Bronchial epithelial cell (primary cell): Measurements from ENCODE around the gene CASD1. TPM values are rescaled to one million over a fixed set of nuclear protein-coding genes. Genes with fewer than 3 reads are reported as not detected.
A peak's percentile ranks its signal among the peaks of the same experiment; 100 is the strongest.

Experiments
- DNase-seq: peaks from one replicate; pipeline ENCODE4 v3.0.0-alpha.2; 2010; ENCODE audit warnings: low read depth
- FAIRE-seq: peaks from 2 replicates; lab custom pipeline; 2011; peaks lifted over from hg19 to GRCh38; lab: Jason Lieb, UNC
- H3K27me3 ChIP-seq: 2 replicates; pipeline ENCODE4 v1.5.1; 2011; ENCODE audit warnings: low read length; ENCODE audit not compliant: control insufficient read depth, insufficient read depth
- H3K36me3 ChIP-seq: 2 replicates; pipeline ENCODE4 v1.5.1; 2011; ENCODE audit warnings: low read length; ENCODE audit not compliant: control insufficient read depth, insufficient read depth
- H3K4me3 ChIP-seq: 2 replicates; pipeline ENCODE4 v1.5.1; 2011; ENCODE audit warnings: mild to moderate bottlenecking, low read depth, low read length, control low read depth
- total RNA-seq: library from RNA; depleted of rRNA; stranded (reverse); fragments of >200 nt; gene quantifications from 2 replicates; pipeline ENCODE4 v1.2.1, GENCODE V29; 2014
- TF ChIP-seq, protein P1 (sequence below): IDR thresholded peaks from 2 replicates; pipeline ENCODE4 v1.5.1; 2011; ENCODE audit warnings: mild to moderate bottlenecking, moderate library complexity, low read length, control low read depth, inconsistent platforms; ENCODE audit not compliant: insufficient read depth, severe bottlenecking

The CASD1 gene
- total RNA-seq, 1 donor from 2014 or later: 8.7 TPM

DNA sequence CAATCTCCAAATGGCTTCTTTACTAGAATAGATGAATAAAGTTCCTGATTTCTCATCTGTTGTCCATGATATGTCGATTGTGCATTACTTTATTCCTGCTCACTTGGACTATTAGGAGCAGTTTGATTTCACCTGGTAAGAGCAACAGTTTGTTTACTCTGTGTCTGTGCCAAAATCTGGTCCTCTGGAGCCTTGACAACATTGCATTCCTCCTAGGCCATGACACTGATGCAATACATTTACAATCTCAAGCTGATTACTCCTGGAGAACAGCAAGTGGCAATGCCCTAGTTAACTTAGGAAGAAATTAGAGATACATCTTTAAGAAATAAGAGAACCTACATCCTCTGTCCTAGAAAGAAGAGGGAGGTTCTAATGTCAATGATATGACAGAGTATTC lies 74.5 kb downstream of the CASD1 start:
- Histone ChIP-seq H3K27me3 (no peaks in the 10 kb centered on the region), H3K36me3 (no peaks in the 10 kb centered on the region), H3K4me3 (no peak overlapping the region)
- DNase-seq: peak; percentile 20
- TF ChIP-seq, protein P1, sequence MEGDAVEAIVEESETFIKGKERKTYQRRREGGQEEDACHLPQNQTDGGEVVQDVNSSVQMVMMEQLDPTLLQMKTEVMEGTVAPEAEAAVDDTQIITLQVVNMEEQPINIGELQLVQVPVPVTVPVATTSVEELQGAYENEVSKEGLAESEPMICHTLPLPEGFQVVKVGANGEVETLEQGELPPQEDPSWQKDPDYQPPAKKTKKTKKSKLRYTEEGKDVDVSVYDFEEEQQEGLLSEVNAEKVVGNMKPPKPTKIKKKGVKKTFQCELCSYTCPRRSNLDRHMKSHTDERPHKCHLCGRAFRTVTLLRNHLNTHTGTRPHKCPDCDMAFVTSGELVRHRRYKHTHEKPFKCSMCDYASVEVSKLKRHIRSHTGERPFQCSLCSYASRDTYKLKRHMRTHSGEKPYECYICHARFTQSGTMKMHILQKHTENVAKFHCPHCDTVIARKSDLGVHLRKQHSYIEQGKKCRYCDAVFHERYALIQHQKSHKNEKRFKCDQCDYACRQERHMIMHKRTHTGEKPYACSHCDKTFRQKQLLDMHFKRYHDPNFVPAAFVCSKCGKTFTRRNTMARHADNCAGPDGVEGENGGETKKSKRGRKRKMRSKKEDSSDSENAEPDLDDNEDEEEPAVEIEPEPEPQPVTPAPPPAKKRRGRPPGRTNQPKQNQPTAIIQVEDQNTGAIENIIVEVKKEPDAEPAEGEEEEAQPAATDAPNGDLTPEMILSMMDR: no peak
- FAIRE-seq: no peak

DNA sequence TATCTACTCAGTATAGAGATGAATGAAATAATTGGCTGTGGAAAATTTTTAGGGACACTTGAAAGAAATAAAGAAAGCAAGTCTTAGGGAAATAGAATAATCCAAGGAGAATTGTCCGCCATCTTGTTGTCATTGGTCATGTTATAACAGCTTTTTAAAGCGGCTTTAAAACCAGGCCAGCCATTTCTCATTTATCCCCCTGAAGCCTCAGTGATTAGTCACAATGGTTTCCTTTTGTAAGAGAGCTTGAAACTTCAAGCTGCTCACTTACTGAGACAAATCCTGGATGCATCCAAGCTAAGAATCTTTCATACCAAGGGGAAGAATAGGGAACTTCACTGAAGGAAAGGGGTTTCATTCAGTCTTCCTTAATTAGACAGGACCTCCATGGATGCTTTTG lies 78.5 kb downstream of the CASD1 start:
- FAIRE-seq: no peak
- no peaks in the 10 kb centered on the region for H3K27me3 ChIP-seq

DNA sequence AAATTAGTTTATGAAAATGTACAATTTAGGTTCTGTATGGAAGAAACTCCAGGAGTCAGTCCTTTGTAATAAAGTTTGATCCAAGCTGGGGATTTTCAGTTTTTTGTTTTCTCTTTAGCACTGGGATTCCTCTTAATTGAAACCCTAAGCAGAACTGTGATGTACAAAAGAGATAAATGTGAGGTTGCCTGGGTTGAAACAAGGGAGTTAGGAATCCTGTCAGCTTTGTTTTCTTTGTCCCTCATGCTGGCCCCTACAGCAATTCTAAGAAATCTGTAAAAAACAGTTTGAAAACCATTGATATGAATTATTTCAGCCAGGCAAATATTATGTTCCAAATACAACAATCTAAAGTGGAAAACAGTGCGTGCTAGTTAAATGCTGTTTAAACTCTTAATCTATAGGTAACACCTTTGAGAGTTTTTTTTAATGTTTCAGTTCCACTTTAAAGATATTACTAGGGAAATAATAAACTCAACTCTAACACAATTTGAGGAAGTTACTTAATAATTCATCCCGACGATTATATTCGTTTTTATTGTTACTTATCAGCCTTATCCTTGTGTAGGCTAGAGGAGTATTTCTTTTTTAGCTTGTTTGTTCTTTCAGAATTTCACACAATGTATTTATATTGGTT lies 81.0 kb downstream of the CASD1 start:
- TF ChIP-seq, protein P1: no peak
- Histone ChIP-seq H3K27me3 (no peaks in the 10 kb centered on the region), H3K36me3 (no peaks in the 10 kb centered on the region), H3K4me3 (no peak overlapping the region)
- no peak for FAIRE-seq
- DNase-seq: no peak

More for the DNA sequence above, 78.5 kb downstream of the CASD1 start:
- DNase-seq: no peak
- TF ChIP-seq, protein P1: no peak
- no peaks in the 10 kb centered on the region for H3K36me3 ChIP-seq
- no peak overlapping the region for H3K4me3 ChIP-seq

DNA sequence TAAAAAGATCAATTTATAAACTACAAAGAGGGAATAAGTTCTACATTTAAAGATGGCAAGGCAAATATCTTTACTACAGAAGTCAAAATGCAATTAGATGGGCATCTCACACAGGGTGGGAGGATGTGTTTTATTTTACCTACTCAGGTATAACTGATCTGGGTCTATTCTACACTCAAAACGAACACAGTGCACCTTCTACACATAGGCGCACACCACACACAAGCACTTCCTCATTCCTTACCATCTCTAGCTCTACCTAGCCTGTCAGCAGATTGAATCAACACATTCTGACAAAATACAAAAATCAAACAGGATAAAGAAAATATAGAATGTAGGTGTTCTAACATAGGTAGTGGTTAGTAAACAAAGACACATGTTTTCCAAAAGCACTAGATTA lies 81.6 kb downstream of the CASD1 start:
- Histone ChIP-seq H3K27me3 (no peaks in the 10 kb centered on the region), H3K36me3 (no peaks in the 10 kb centered on the region), H3K4me3 (no peak overlapping the region)
- TF ChIP-seq, protein P1: no peak
- DNase-seq (no peak), FAIRE-seq (no peak)

DNA sequence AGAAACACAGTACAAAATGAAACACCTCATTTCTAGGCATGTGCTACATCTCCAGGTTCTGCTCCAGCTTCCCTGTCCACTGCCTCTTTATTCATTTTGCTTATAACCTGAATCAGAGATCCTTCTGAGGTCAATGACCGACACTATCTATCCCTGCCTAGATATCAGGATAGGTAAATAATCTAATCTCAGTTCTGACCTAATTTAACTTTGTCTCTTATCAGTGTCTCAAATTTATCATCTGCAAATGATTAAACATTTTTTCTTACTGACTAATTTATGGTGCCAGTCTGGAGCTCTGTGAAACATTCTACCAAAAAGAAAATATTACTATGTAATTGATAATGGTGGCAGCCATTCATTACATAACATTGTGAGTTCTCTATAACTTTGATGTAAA lies 85.3 kb downstream of the CASD1 start:
- Histone ChIP-seq H3K36me3 (no peaks in the 10 kb centered on the region), H3K4me3 (no peak overlapping the region), H3K27me3 (no peaks in the 10 kb centered on the region)
- DNase-seq: no peak
- FAIRE-seq: no peak
- TF ChIP-seq, protein P1: no peak

DNA sequence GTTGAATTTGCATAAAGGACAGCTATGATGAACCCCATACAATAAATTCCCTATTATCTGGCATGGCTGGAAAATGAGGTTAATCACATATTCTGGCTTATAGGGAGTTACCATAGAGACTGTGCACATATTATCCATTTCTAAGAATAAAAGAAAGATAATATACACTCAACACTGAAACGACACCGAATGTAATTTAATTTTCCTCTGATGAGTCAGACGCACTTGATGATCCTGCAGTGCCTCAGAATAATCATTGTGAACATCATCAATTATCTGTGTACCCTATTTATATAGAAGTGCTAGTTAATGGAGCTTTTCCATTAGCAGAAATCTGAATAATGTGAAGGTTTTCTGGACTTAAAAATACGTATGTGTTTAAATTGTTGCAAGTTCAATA lies 86.1 kb downstream of the CASD1 start:
- no peak for FAIRE-seq
- no peak for DNase-seq
- no peaks in the 10 kb centered on the region for H3K27me3 ChIP-seq
- TF ChIP-seq, protein P1: no peak
- no peak overlapping the region for H3K4me3 ChIP-seq
- no peaks in the 10 kb centered on the region for H3K36me3 ChIP-seq
